Activated naive CD8-positive, alpha-beta T cell treated with anti-CD3 and anti-CD28 coated beads, Interleukin-2, amount 50 U/mL, for 16 hours (primary cell): ENCODE results near the gene MRI1.
"Not testable (repeated sequence)": the region's sequence is repeated elsewhere in the genome, so short reads cannot be mapped to it uniquely, and the experiment has no call there.

Experiments used
- DNase-seq: peaks from one replicate; pipeline ENCODE4 v3.0.0-alpha.2; 2020; ENCODE audit warnings: low read depth, low spot score

Gene MRI1

GRCh38 chr19:13764101-13764807 is at the start of gene MRI1:
Gene MRI1 (plus strand): TSS chr19:13764522. CDS start chr19:13764589, 67 bp downstream.
- DNase-seq = no peak

GRCh38 chr19:13717194-13717643 is 47.1 kb upstream of the MRI1 start:
- DNase-seq = no peak

- no peak for DNase-seq
These were observed 45.6 kb upstream of the MRI1 start for GRCh38 chr19:13718733-13719132.

GRCh38 chr19:13722146-13722545 is 42.2 kb upstream of the MRI1 start:
- no peak for DNase-seq

- no peak for DNase-seq
These were observed 41.1 kb upstream of the MRI1 start for GRCh38 chr19:13723206-13723605.

GRCh38 chr19:13726323-13726722 is 38.0 kb upstream of the MRI1 start:
- DNase-seq = no peak

- DNase-seq = no peak
These were observed 36.5 kb upstream of the MRI1 start for GRCh38 chr19:13727798-13728197.

- no peak for DNase-seq
These were observed 34.5 kb upstream of the MRI1 start for GRCh38 chr19:13729859-13730258.

- peak; percentile 90 for DNase-seq
These were observed 33.0 kb upstream of the MRI1 start for GRCh38 chr19:13731147-13731964.

- DNase-seq = no peak
These were observed 32.0 kb upstream of the MRI1 start for GRCh38 chr19:13732337-13732736.

- DNase-seq = no peak
These were observed 29.6 kb upstream of the MRI1 start for GRCh38 chr19:13734751-13735150.

GRCh38 chr19:13738073-13738472 is 26.2 kb upstream of the MRI1 start:
- no peak for DNase-seq

- DNase-seq = no peak
These were observed 22.4 kb upstream of the MRI1 start for GRCh38 chr19:13741893-13742292.

GRCh38 chr19:13742756-13743155 is 21.6 kb upstream of the MRI1 start:
- DNase-seq = no peak

GRCh38 chr19:13744174-13744573 is 20.1 kb upstream of the MRI1 start:
- DNase-seq = no peak

- DNase-seq = no peak
These were observed 17.2 kb upstream of the MRI1 start for GRCh38 chr19:13747098-13747453.

GRCh38 chr19:13748169-13748828 is 16.0 kb upstream of the MRI1 start:
- DNase-seq = no peak

GRCh38 chr19:13751436-13751835 is 12.9 kb upstream of the MRI1 start:
- DNase-seq = no peak

- not testable (repeated sequence) for DNase-seq
These were observed 10.7 kb upstream of the MRI1 start for GRCh38 chr19:13753622-13754021.

- no peak for DNase-seq
These were observed 8.1 kb upstream of the MRI1 start for GRCh38 chr19:13756210-13756609.

GRCh38 chr19:13757805-13758772 is 6.2 kb upstream of the MRI1 start:
- DNase-seq = no peak
